ENCODE data around the gene MYBPC1.
"Not testable (repeated sequence)": the region's sequence is repeated elsewhere in the genome, so short reads cannot be mapped to it uniquely, and the experiment has no call there.

MYBPC1 gene

GRCh38 chr12:101660662-101661061, 65.9 kb downstream of the MYBPC1 start:
- not testable (repeated sequence) for DNase-seq (ENCODE audit: low spot score)

- DNase-seq (ENCODE audit: low spot score), result no peak
Observed at GRCh38 chr12:101663298-101663697, 68.5 kb downstream of the MYBPC1 start.

GRCh38 chr12:101664992-101665391, 70.2 kb downstream of the MYBPC1 start:
- DNase-seq (ENCODE audit: low spot score), result no peak

- DNase-seq (ENCODE audit: low spot score), result no peak
Observed at GRCh38 chr12:101666052-101666728, 71.4 kb downstream of the MYBPC1 start.

GRCh38 chr12:101667591-101667990, 72.8 kb downstream of the MYBPC1 start:
- no peak for DNase-seq (ENCODE audit: low spot score)

GRCh38 chr12:101670007-101670671, 75.4 kb downstream of the MYBPC1 start:
- peak; percentile 49 for DNase-seq (ENCODE audit: low spot score)

GRCh38 chr12:101671157-101671791, 76.5 kb downstream of the MYBPC1 start:
- DNase-seq (ENCODE audit: low spot score), result no peak

GRCh38 chr12:101671833-101672232, 77.1 kb downstream of the MYBPC1 start:
- DNase-seq (ENCODE audit: low spot score), result no peak

GRCh38 chr12:101675555-101675954, 80.8 kb downstream of the MYBPC1 start:
- no peak for DNase-seq (ENCODE audit: low spot score)

GRCh38 chr12:101676497-101676896, 81.7 kb downstream of the MYBPC1 start:
- not testable (repeated sequence) for DNase-seq (ENCODE audit: low spot score)

- no peak for DNase-seq (ENCODE audit: low spot score)
Observed at GRCh38 chr12:101678081-101678480, 83.3 kb downstream of the MYBPC1 start.

- DNase-seq (ENCODE audit: low spot score), result no peak
Observed at GRCh38 chr12:101680240-101680639, 85.5 kb downstream of the MYBPC1 start.

- no peak for DNase-seq (ENCODE audit: low spot score)
Observed at GRCh38 chr12:101680647-101681046, 85.9 kb downstream of the MYBPC1 start.

- not testable (repeated sequence) for DNase-seq (ENCODE audit: low spot score)
Observed at GRCh38 chr12:101681627-101682026, 86.9 kb downstream of the MYBPC1 start.

GRCh38 chr12:101685092-101685491, 90.3 kb downstream of the MYBPC1 start:
- no peak for DNase-seq (ENCODE audit: low spot score)

GRCh38 chr12:101686176-101686575, 91.4 kb downstream of the MYBPC1 start:
- no peak for DNase-seq (ENCODE audit: low spot score)

GRCh38 chr12:101690544-101691098, 95.8 kb downstream of the MYBPC1 start:
- DNase-seq (ENCODE audit: low spot score), result no peak

- DNase-seq (ENCODE audit: low spot score), result no peak
Observed at GRCh38 chr12:101691503-101692096, 96.8 kb downstream of the MYBPC1 start.

- DNase-seq (ENCODE audit: low spot score), result no peak
Observed at GRCh38 chr12:101694297-101694848, 99.6 kb downstream of the MYBPC1 start.

GRCh38 chr12:101694986-101695385, 100.2 kb downstream of the MYBPC1 start:
- DNase-seq (ENCODE audit: low spot score), result no peak

GRCh38 chr12:101695706-101696105, 100.9 kb downstream of the MYBPC1 start:
- no peak for DNase-seq (ENCODE audit: low spot score)

Data from AG20443 (cell line).